OCI-LY7 (cell line): ENCODE measurements around the gene DYNLT3. TPM values are rescaled to one million over a fixed set of nuclear protein-coding genes. Genes with fewer than 3 reads are reported as not detected.

ENCODE experiments used
- BruUV-seq: library from RNA; stranded (reverse); fragments of 400-500 nt; replicated peaks from 2 replicates; lab custom pipeline; 2021; lab: Mats Ljungman, UMichigan
- CTCF ChIA-PET: fragments of 300-600 bp; sonication (Branson Sonifier 250); formaldehyde crosslinking; loops from one replicate; lab custom pipeline; 2022; ENCODE audit warnings: antibody characterized with exemption; ENCODE audit not compliant: unreplicated experiment; lab: Charles Lee
- POLR2A ChIA-PET: fragments of 300-600 bp; sonication (Branson Sonifier 250); formaldehyde crosslinking; loops from one replicate; lab custom pipeline; 2022; ENCODE audit warnings: antibody characterized with exemption; lab: Charles Lee
- DNase-seq: peaks from one replicate; pipeline ENCODE4 v3.0.0-alpha.2; 2015; ENCODE audit warnings: low spot score
- H2AFZ ChIP-seq: fragments of 200-600 bp; sonication (generic), shearing (Covaris generic); 2 replicates; pipeline ENCODE4 v1.6.1; 2014; ENCODE audit warnings: mild to moderate bottlenecking, antibody characterized with exemption, low read length, moderate library complexity
- H3K27ac ChIP-seq: fragments of 200-600 bp; sonication (generic); 2 replicates; pipeline ENCODE4 v1.5.1; 2014; ENCODE audit warnings: mixed run types, low read depth, mild to moderate bottlenecking, moderate library complexity, low read length, inconsistent platforms; ENCODE audit not compliant: poor library complexity, severe bottlenecking
- H3K36me3 ChIP-seq: fragments of 200-600 bp; sonication (generic); 2 replicates; pipeline ENCODE4 v1.6.1; 2014; ENCODE audit warnings: mild to moderate bottlenecking, antibody characterized with exemption, low read length, moderate library complexity, mixed read lengths; ENCODE audit not compliant: insufficient read depth
- H3K4me1 ChIP-seq: fragments of 200-600 bp; sonication (generic); 2 replicates; pipeline ENCODE4 v1.5.1; 2014; ENCODE audit warnings: mild to moderate bottlenecking, low read length; ENCODE audit not compliant: insufficient read depth, poor library complexity, severe bottlenecking
- H3K4me2 ChIP-seq: fragments of 200-600 bp; sonication (generic); 2 replicates; pipeline ENCODE4 v1.6.1; 2014; ENCODE audit warnings: mild to moderate bottlenecking, low read length
- H3K4me3 ChIP-seq: fragments of 200-600 bp; sonication (generic); 2 replicates; pipeline ENCODE4 v1.5.1; 2014; ENCODE audit warnings: mild to moderate bottlenecking, low read depth, low read length; ENCODE audit not compliant: poor library complexity, severe bottlenecking
- H3K79me2 ChIP-seq: fragments of 200-600 bp; sonication (generic); 2 replicates; pipeline ENCODE4 v1.6.1; 2016; ENCODE audit warnings: low read depth, mild to moderate bottlenecking, low read length, moderate library complexity, mixed read lengths; ENCODE audit not compliant: insufficient read depth
- H3K9me2 ChIP-seq: fragments of 200-600 bp; sonication (generic); 2 replicates; pipeline ENCODE4 v1.6.1; 2016; ENCODE audit warnings: mild to moderate bottlenecking, low read length, mixed read lengths; ENCODE audit not compliant: insufficient read depth
- H3K9me3 ChIP-seq: fragments of 200-600 bp; sonication (generic); 2 replicates; pipeline ENCODE4 v1.6.1; 2014; ENCODE audit warnings: mild to moderate bottlenecking, mixed run types, low read length, mixed read lengths
- H4K20me1 ChIP-seq: fragments of 200-600 bp; sonication (generic); 2 replicates; pipeline ENCODE4 v1.6.1; 2014; ENCODE audit warnings: mild to moderate bottlenecking, antibody characterized with exemption, low read length, moderate library complexity, mixed read lengths; ENCODE audit not compliant: insufficient read depth
- EZH2phosphoT487 ChIP-seq: fragments of 200-600 bp; sonication (generic); IDR thresholded peaks from 2 replicates; pipeline ENCODE4 v1.6.1; 2018; ENCODE audit warnings: low read depth, borderline replicate concordance, mild to moderate bottlenecking, mixed run types, antibody characterized with exemption, low read length, moderate library complexity, mixed read lengths
- intact Hi-C: fragments of 100-400 bp; cut with micrococcal nuclease; formaldehyde crosslinking; loops from one replicate; pipeline ENCODE4 v1.10.0; 2022; ENCODE audit not compliant: unreplicated experiment
- total RNA-seq, 2 experiments: library from RNA; depleted of rRNA in 1 of 2; stranded (reverse); fragments of >200 nt in 1 of 2; shearing (Covaris generic) in 1 of 2; gene quantifications; 2 replicates each; pipeline ENCODE4 v1.2.3, GENCODE V29; 2014 to 2022
- TF ChIP-seq, protein P1 (sequence below): fragments of 200-600 bp; sonication (generic); conservative IDR thresholded peaks from 2 replicates; pipeline ENCODE4 v1.5.1; 2014; ENCODE audit warnings: mild to moderate bottlenecking, antibody characterized with exemption, low read length, moderate library complexity, mixed read lengths

The DYNLT3 gene
- total RNA-seq, 2 experiments from 2014 or later: 0.73 to 18.6 TPM

- no peak overlapping the region for H2AFZ ChIP-seq
- no peak overlapping the region for H3K27ac ChIP-seq
- ChIA-PET CTCF (no interaction called here), POLR2A (interaction anchor here (0.6 to 1.0 kb wide), 4 partner anchors 25 to 246 kb away, joined by 3 to 5 read pairs (median 3); no protein-coding TSS in a partner anchor)
- no peak for DNase-seq
- H3K79me2 ChIP-seq: no peaks in the 10 kb centered on the region
- H3K4me3 ChIP-seq: no peak overlapping the region
- no TSS peak for BruUV-seq
- no peaks in the 10 kb centered on the region for H3K9me2 ChIP-seq
- intact Hi-C loops: loop anchor here (10.0 kb wide), 1 partner anchor 336 kb away; no protein-coding TSS in a partner anchor
- H4K20me1 ChIP-seq: no peaks in the 10 kb centered on the region
- no peaks in the 10 kb centered on the region for H3K9me3 ChIP-seq
- no peak for TF ChIP-seq EZH2phosphoT487
- TF ChIP-seq, protein P1, sequence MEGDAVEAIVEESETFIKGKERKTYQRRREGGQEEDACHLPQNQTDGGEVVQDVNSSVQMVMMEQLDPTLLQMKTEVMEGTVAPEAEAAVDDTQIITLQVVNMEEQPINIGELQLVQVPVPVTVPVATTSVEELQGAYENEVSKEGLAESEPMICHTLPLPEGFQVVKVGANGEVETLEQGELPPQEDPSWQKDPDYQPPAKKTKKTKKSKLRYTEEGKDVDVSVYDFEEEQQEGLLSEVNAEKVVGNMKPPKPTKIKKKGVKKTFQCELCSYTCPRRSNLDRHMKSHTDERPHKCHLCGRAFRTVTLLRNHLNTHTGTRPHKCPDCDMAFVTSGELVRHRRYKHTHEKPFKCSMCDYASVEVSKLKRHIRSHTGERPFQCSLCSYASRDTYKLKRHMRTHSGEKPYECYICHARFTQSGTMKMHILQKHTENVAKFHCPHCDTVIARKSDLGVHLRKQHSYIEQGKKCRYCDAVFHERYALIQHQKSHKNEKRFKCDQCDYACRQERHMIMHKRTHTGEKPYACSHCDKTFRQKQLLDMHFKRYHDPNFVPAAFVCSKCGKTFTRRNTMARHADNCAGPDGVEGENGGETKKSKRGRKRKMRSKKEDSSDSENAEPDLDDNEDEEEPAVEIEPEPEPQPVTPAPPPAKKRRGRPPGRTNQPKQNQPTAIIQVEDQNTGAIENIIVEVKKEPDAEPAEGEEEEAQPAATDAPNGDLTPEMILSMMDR: no peak
- H3K36me3 ChIP-seq: no peaks in the 10 kb centered on the region
- H3K4me1 ChIP-seq: no peaks in the 10 kb centered on the region
- H3K4me2 ChIP-seq: no peak overlapping the region
Observed at GRCh38 chrX:37840931-37841330, 6.4 kb downstream of the DYNLT3 start.

DNA sequence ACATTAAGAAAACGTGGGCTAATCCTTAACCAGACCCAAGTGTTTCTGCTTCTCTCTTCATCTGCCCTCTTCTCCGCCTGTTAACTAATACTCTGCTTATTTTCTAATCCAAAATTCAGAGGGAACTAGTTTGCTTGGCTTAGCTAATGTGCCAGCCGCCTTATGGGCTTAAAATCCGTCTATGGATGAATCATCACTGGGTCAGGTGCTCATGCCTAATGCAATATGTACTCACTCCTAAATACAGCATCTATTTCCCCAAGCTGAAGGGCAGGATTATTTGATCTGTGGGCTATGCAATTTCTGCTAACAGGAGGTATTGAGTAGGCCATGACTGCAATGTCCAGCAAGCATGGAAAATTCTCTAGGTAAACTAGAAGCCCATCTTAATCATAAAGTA, 12.4 kb downstream of the DYNLT3 start:
- Histone ChIP-seq H4K20me1 (no peaks in the 10 kb centered on the region), H2AFZ (no peak overlapping the region), H3K4me3 (no peak overlapping the region), H3K9me2 (no peaks in the 10 kb centered on the region), H3K27ac (no peak overlapping the region), H3K79me2 (no peaks in the 10 kb centered on the region), H3K4me1 (no peaks in the 10 kb centered on the region), H3K36me3 (no peaks in the 10 kb centered on the region), H3K4me2 (no peak overlapping the region), H3K9me3 (no peaks in the 10 kb centered on the region)
- intact Hi-C loops: no loop called here
- no TSS peak for BruUV-seq
- no peak for TF ChIP-seq EZH2phosphoT487
- TF ChIP-seq, protein P1: no peak
- DNase-seq: no peak
- CTCF ChIA-PET: no interaction called here
- POLR2A ChIA-PET: no interaction called here

- H3K4me1 ChIP-seq: peaks cover 4% of the 10 kb centered on the region
- H2AFZ ChIP-seq: no peak overlapping the region
- H3K4me2 ChIP-seq: no peak overlapping the region
- H3K27ac ChIP-seq: no peak overlapping the region
- no TSS peak for BruUV-seq
- H3K4me3 ChIP-seq: no peak overlapping the region
- DNase-seq: no peak
- no peaks in the 10 kb centered on the region for H3K9me2 ChIP-seq
- ChIA-PET CTCF (no interaction called here), POLR2A (no interaction called here)
- H3K36me3 ChIP-seq: no peaks in the 10 kb centered on the region
- intact Hi-C loops: no loop called here
- no peaks in the 10 kb centered on the region for H4K20me1 ChIP-seq
- H3K9me3 ChIP-seq: no peaks in the 10 kb centered on the region
- no peaks in the 10 kb centered on the region for H3K79me2 ChIP-seq
- no peak for TF ChIP-seq EZH2phosphoT487
- TF ChIP-seq, protein P1: no peak
Observed at GRCh38 chrX:37830371-37830770, 17.0 kb downstream of the DYNLT3 start.
